ENCODE data around the gene ASPM. TPM values are rescaled to one million over a fixed set of nuclear protein-coding genes. Genes with fewer than 3 reads are reported as not detected.

The ASPM gene
- total RNA-seq, 1 donor = 5.1 TPM

GRCh38 chr1:197080323-197080722 lies 66.1 kb downstream of the ASPM start:
- Histone ChIP-seq H3K36me3 (ENCODE audit: insufficient read depth, low read length) (peaks cover 23% of the 10 kb centered on the region), H3K9me3 (ENCODE audit: low read depth, low read length) (peaks cover 2% of the 10 kb centered on the region)
- no peak for TF ChIP-seq CTCF (IDR thresholded peaks at IDR 0.05; ENCODE audit: extremely low read depth, low read depth, low read length)

GRCh38 chr1:197076585-197076984 lies 69.9 kb downstream of the ASPM start:
- no peak for DNase-seq (ENCODE audit: insufficient read length, low spot score, missing footprints)
- Histone ChIP-seq H2AFZ (ENCODE audit: low read length) (no peak overlapping the region), H3K4me2 (ENCODE audit: insufficient read depth, low read length) (no peak overlapping the region), H3K27ac (ENCODE audit: low read depth, low read length) (no peak overlapping the region), H3K27me3 (ENCODE audit: insufficient read depth, low read length) (no peaks in the 10 kb centered on the region), H3K79me2 (ENCODE audit: insufficient read depth, low read length) (no peaks in the 10 kb centered on the region), H3K4me3 (ENCODE audit: insufficient read depth, low read length) (no peak overlapping the region), H3K4me1 (ENCODE audit: insufficient read depth, low read length) (no peaks in the 10 kb centered on the region), H4K20me1 (ENCODE audit: insufficient read depth, low read length) (no peaks in the 10 kb centered on the region), H3K9me3 (ENCODE audit: low read depth, low read length) (peaks cover 1% of the 10 kb centered on the region), H3K36me3 (ENCODE audit: insufficient read depth, low read length) (no peaks in the 10 kb centered on the region)
- no peak for TF ChIP-seq CTCF (IDR thresholded peaks at IDR 0.05; ENCODE audit: extremely low read depth, low read depth, low read length)

More at GRCh38 chr1:197080323-197080722, 66.1 kb downstream of the ASPM start:
- Histone ChIP-seq H3K79me2 (ENCODE audit: insufficient read depth, low read length) (no peaks in the 10 kb centered on the region), H3K4me1 (ENCODE audit: insufficient read depth, low read length) (no peaks in the 10 kb centered on the region), H3K27me3 (ENCODE audit: insufficient read depth, low read length) (no peaks in the 10 kb centered on the region), H4K20me1 (ENCODE audit: insufficient read depth, low read length) (no peaks in the 10 kb centered on the region), H3K4me2 (ENCODE audit: insufficient read depth, low read length) (no peak overlapping the region), H2AFZ (ENCODE audit: low read length) (no peak overlapping the region), H3K27ac (ENCODE audit: low read depth, low read length) (no peak overlapping the region), H3K4me3 (ENCODE audit: insufficient read depth, low read length) (no peak overlapping the region)
- no peak for DNase-seq (ENCODE audit: insufficient read length, low spot score, missing footprints)

GRCh38 chr1:197073978-197074377 lies 72.5 kb downstream of the ASPM start:
- no peak for TF ChIP-seq CTCF (IDR thresholded peaks at IDR 0.05; ENCODE audit: extremely low read depth, low read depth, low read length)
- H3K79me2 ChIP-seq (ENCODE audit: insufficient read depth, low read length) = no peaks in the 10 kb centered on the region
- no peaks in the 10 kb centered on the region for H3K9me3 ChIP-seq (ENCODE audit: low read depth, low read length)
- no peaks in the 10 kb centered on the region for H4K20me1 ChIP-seq (ENCODE audit: insufficient read depth, low read length)
- H3K36me3 ChIP-seq (ENCODE audit: insufficient read depth, low read length) = no peaks in the 10 kb centered on the region
- no peak for DNase-seq (ENCODE audit: insufficient read length, low spot score, missing footprints)
- no peaks in the 10 kb centered on the region for H3K27me3 ChIP-seq (ENCODE audit: insufficient read depth, low read length)
- H3K4me3 ChIP-seq (ENCODE audit: insufficient read depth, low read length) = no peak overlapping the region
- no peak overlapping the region for H3K4me2 ChIP-seq (ENCODE audit: insufficient read depth, low read length)
- no peaks in the 10 kb centered on the region for H3K4me1 ChIP-seq (ENCODE audit: insufficient read depth, low read length)
- no peak overlapping the region for H2AFZ ChIP-seq (ENCODE audit: low read length)
- no peak overlapping the region for H3K27ac ChIP-seq (ENCODE audit: low read depth, low read length)

- H3K79me2 ChIP-seq (ENCODE audit: insufficient read depth, low read length) = no peaks in the 10 kb centered on the region
- DNase-seq (ENCODE audit: insufficient read length, low spot score, missing footprints) = no peak
- no peak for TF ChIP-seq CTCF (IDR thresholded peaks at IDR 0.05; ENCODE audit: extremely low read depth, low read depth, low read length)
- H3K4me3 ChIP-seq (ENCODE audit: insufficient read depth, low read length) = no peak overlapping the region
- H3K27me3 ChIP-seq (ENCODE audit: insufficient read depth, low read length) = no peaks in the 10 kb centered on the region
- no peak overlapping the region for H2AFZ ChIP-seq (ENCODE audit: low read length)
- H3K27ac ChIP-seq (ENCODE audit: low read depth, low read length) = no peak overlapping the region
- no peaks in the 10 kb centered on the region for H3K9me3 ChIP-seq (ENCODE audit: low read depth, low read length)
- peaks cover 10% of the 10 kb centered on the region for H3K4me1 ChIP-seq (ENCODE audit: insufficient read depth, low read length)
- no peaks in the 10 kb centered on the region for H4K20me1 ChIP-seq (ENCODE audit: insufficient read depth, low read length)
- H3K4me2 ChIP-seq (ENCODE audit: insufficient read depth, low read length) = no peak overlapping the region
- no peaks in the 10 kb centered on the region for H3K36me3 ChIP-seq (ENCODE audit: insufficient read depth, low read length)
Observed at GRCh38 chr1:197067457-197067818, 79.0 kb downstream of the ASPM start.

Measured in osteoblast (primary cell).